Neutrophil (primary cell): ENCODE results near the gene CITED4.

Source experiments
- H3K27ac ChIP-seq: fragments of 200-600 bp; sonication (generic); 2 replicates; pipeline ENCODE4 v1.5.1; 2016; ENCODE audit warnings: mild to moderate bottlenecking, moderate library complexity
- H3K27me3 ChIP-seq: fragments of 200-600 bp; sonication (generic); 2 replicates; pipeline ENCODE4 v1.6.0; 2016; ENCODE audit warnings: mild to moderate bottlenecking
- H3K36me3 ChIP-seq: fragments of 200-600 bp; sonication (generic); 2 replicates; pipeline ENCODE4 v1.5.1; 2017
- H3K4me1 ChIP-seq, 2 experiments: fragments of 200-600 bp in 1 of 2; sonication (generic) in 1 of 2; 1 replicate in 1 of 2; 2 replicates in 1 of 2; pipeline versions ENCODE4 v1.5.1 to v1.6.1; 2013 to 2016; ENCODE audit warnings: low read depth in 1 of 2, low read length in 1 of 2, mild to moderate bottlenecking in 1 of 2, moderate library complexity in 1 of 2; ENCODE audit not compliant: control insufficient read depth in 1 of 2, insufficient read depth in 1 of 2
- H3K4me3 ChIP-seq, 2 experiments: fragments of 200-600 bp in 1 of 2; sonication (generic) in 1 of 2; 1 replicate in 1 of 2; 2 replicates in 1 of 2; pipeline ENCODE4 v1.5.1; 2013 to 2016; ENCODE audit warnings: low read depth in 1 of 2, low read length in 1 of 2, mild to moderate bottlenecking in 1 of 2, moderate library complexity in 1 of 2
- H3K9me3 ChIP-seq: fragments of 200-600 bp; sonication (generic); 2 replicates; pipeline ENCODE4 v1.5.1; 2016
- TF ChIP-seq, protein P1 (sequence below): fragments of 200-600 bp; sonication (generic); IDR thresholded peaks from 2 replicates; pipeline ENCODE4 v1.5.1; 2016; ENCODE audit warnings: antibody characterized with exemption

Gene CITED4

GRCh38 chr1:40870135-40870728, 8.1 kb upstream of the CITED4 start:
- Histone ChIP-seq H3K27me3 (no peaks in the 10 kb centered on the region), H3K27ac (no peak overlapping the region), H3K4me1 (no peaks in the 10 kb centered on the region), H3K36me3 (no peaks in the 10 kb centered on the region), H3K4me3 (no peak overlapping the region), H3K9me3 (no peaks in the 10 kb centered on the region)
- TF ChIP-seq, protein P1, sequence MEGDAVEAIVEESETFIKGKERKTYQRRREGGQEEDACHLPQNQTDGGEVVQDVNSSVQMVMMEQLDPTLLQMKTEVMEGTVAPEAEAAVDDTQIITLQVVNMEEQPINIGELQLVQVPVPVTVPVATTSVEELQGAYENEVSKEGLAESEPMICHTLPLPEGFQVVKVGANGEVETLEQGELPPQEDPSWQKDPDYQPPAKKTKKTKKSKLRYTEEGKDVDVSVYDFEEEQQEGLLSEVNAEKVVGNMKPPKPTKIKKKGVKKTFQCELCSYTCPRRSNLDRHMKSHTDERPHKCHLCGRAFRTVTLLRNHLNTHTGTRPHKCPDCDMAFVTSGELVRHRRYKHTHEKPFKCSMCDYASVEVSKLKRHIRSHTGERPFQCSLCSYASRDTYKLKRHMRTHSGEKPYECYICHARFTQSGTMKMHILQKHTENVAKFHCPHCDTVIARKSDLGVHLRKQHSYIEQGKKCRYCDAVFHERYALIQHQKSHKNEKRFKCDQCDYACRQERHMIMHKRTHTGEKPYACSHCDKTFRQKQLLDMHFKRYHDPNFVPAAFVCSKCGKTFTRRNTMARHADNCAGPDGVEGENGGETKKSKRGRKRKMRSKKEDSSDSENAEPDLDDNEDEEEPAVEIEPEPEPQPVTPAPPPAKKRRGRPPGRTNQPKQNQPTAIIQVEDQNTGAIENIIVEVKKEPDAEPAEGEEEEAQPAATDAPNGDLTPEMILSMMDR: no peak

DNA sequence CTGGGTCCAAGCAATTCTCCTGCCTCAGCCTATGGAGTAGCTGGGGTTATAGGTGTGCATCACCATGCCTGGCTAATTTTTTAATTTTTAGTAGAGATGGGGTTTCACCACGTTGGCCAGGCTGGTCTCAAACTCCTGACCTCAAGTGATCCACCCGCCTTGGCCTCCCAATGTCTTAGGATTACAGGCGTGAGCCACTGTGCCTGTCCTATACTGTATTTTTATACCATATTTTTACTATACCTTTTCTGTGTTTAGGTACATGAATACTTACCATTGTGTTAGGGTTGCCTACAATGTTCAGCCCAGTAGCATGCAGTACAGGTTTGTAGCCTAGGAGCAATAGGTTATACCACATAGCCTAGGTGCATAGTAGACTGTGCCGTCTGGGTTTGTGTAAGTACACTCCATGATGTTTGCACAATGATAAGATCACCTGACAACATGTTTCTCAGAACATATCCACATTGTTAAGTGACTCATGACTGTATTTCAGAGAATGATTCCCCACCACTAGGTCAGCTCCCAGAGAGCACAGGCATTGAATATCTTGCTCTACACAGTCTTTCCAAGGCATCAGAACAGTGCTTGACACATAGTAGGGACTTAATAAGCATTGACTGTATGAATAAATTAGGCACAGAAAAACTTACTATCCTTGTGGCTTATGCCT, 6.0 kb upstream of the CITED4 start:
- no peaks in the 10 kb centered on the region for H3K9me3 ChIP-seq
- no peaks in the 10 kb centered on the region for H3K4me1 ChIP-seq
- H3K36me3 ChIP-seq: no peaks in the 10 kb centered on the region
- no peak overlapping the region for H3K27ac ChIP-seq
- H3K4me3 ChIP-seq: no peak overlapping the region
- TF ChIP-seq, protein P1: no peak
- H3K27me3 ChIP-seq: no peaks in the 10 kb centered on the region

DNA sequence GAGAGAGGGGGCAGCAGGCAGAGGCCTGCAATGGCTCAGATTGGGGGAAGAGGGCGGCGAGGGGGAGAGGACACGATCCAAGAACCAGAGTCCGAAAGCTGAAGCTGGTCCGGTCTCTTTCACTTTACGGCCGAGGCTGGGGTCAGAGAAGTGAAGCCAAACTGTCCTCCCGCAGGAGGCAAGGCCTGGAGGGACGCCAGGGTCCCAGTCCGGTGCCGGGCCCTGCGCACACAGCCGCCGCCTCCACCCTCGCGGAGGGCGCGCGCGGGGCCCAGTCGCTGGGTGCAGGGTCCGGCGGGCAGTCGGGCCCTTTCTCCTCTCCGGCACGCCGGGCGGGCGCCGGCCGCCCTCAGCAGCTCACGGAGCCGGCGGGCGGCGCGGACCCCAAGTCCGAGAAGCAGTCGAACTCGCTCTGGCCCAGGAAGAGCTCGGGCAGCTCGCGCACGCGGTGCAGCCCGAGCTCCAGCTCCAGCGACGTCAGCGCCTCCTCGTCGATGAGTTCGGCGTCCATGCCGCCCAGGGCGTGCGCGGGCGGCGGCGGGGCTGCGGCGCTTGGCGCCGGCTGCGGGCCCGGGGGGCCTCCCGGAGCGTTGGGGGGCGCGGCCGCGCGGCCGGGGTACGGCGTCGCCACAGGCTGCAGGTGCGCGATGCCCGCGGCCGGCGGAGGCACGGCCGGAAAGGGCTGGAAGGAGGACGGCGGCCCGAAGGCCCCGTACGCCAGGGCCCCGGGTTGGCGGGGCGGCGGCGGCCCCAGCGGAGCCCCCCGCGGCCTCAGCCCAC, 749 bp downstream of the CITED4 start:
- H3K27me3 ChIP-seq: no peaks in the 10 kb centered on the region
- no peaks in the 10 kb centered on the region for H3K9me3 ChIP-seq
- H3K4me3 ChIP-seq: peak overlapping the region; percentile 71 to 84
- TF ChIP-seq, protein P1: no peak
- no peaks in the 10 kb centered on the region for H3K36me3 ChIP-seq
- peak overlapping the region; percentile 80 for H3K27ac ChIP-seq
- H3K4me1 ChIP-seq: peaks cover 28 to 35% of the 10 kb centered on the region in 2 experiments

DNA sequence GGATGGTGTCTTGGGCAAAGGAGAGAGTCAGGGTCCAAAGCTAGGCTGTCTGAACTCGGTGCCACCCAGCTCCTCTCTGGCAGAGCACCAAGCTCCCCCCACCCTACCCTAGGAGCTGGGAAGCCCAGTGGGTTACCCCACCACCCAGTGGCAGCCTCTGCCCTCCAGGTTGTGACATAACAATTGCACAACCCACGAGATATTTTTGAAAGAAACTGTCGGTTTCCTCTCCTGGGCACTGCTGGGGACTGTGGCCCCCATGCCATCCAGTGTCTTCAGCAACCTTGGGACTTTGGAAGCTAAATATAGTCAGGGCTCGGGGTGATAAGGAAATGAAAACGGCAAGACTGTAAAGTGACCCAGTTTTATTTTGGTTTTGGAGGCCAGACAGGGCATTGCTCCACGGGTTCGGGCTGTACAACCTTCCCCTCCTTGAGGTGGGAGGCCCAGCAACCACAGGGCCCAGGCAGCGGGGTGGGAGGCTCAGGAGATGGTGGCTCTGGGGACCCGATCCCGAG, 1.4 kb downstream of the CITED4 start:
- no peaks in the 10 kb centered on the region for H3K9me3 ChIP-seq
- H3K36me3 ChIP-seq: no peaks in the 10 kb centered on the region
- peak overlapping the region; percentile 71 to 84 for H3K4me3 ChIP-seq
- no peaks in the 10 kb centered on the region for H3K27me3 ChIP-seq
- H3K4me1 ChIP-seq: peaks cover 28 to 35% of the 10 kb centered on the region in 2 experiments
- peak overlapping the region; percentile 80 for H3K27ac ChIP-seq
- TF ChIP-seq, protein P1: no peak

DNA sequence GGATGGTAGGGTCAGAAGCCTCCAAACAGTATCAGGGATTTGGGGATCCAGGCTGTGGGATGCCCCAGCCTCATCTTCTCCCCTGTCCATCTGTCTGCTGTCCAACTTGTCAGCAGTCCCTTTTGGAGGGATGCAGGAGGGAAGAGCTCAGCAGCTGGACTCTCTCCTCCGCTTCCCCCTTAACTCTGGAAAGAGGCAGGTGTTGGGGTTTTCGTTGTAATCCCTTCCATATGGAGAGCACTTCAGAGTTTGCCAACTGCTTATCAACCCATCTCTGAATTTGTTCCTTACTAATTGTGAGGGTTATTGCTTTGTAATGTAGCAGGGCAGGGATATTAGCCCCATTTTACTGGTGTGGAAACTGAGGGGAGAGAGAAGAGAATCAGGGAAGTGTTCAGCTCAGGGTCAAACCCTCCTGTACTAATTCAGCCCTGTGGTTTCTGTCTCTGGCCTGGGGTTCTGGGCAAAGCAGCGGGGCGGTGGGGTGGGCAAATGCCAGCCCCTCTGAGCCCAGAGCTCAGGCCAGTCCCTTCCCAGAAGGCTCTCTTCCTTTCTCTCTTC, 3.2 kb downstream of the CITED4 start:
- Histone ChIP-seq H3K4me1 (peaks cover 28 to 35% of the 10 kb centered on the region in 2 experiments), H3K4me3 (no peak overlapping the region), H3K36me3 (no peaks in the 10 kb centered on the region), H3K9me3 (no peaks in the 10 kb centered on the region), H3K27ac (no peak overlapping the region), H3K27me3 (no peaks in the 10 kb centered on the region)
- TF ChIP-seq, protein P1: no peak
